MCF 10A (cell line): ENCODE data around the gene ADGRG6. TPM values are rescaled to one million over a fixed set of nuclear protein-coding genes. Genes with fewer than 3 reads are reported as not detected.

Experiments
- BruUV-seq: library from RNA; stranded (reverse); fragments of 400-500 nt; replicated peaks from 2 replicates; lab custom pipeline; 2021; lab: Mats Ljungman, UMichigan
- CTCF ChIA-PET: fragments of 300-600 bp; sonication (Branson Sonifier 250); formaldehyde crosslinking; extraction: SDS; loops from one replicate; lab custom pipeline; 2021; ENCODE audit warnings: antibody characterized with exemption, inconsistent platforms; lab: Yijun Ruan, JAX
- POLR2A ChIA-PET: fragments of 300-600, 350-650 bp; sonication (Branson Sonifier 250); formaldehyde crosslinking; extraction: SDS; loops from one replicate; lab custom pipeline; 2020; ENCODE audit warnings: antibody characterized with exemption, inconsistent platforms; lab: Yijun Ruan, JAX
- DNase-seq: peaks from one replicate; pipeline ENCODE4 v3.0.0-alpha.2; 2018; ENCODE audit not compliant: unreplicated experiment
- H3K27ac Mint-ChIP-seq: one replicate; pipeline ENCODE4 v1.8.0; 2022; ENCODE audit warnings: mild to moderate bottlenecking, low read depth, mixed read lengths; ENCODE audit not compliant: unreplicated experiment
- H3K27me3 Mint-ChIP-seq: one replicate; pipeline ENCODE4 v1.8.0; 2022; ENCODE audit warnings: mixed read lengths; ENCODE audit not compliant: insufficient read depth, unreplicated experiment
- H3K36me3 Mint-ChIP-seq: one replicate; pipeline ENCODE4 v1.8.0; 2022; ENCODE audit warnings: mild to moderate bottlenecking, moderate library complexity, mixed read lengths; ENCODE audit not compliant: insufficient read depth, unreplicated experiment
- H3K4me1 Mint-ChIP-seq: one replicate; pipeline ENCODE4 v1.8.0; 2022; ENCODE audit warnings: mixed read lengths; ENCODE audit not compliant: insufficient read depth, unreplicated experiment
- H3K4me3 Mint-ChIP-seq: one replicate; pipeline ENCODE4 v1.8.0; 2022; ENCODE audit warnings: mild to moderate bottlenecking, moderate library complexity, mixed read lengths; ENCODE audit not compliant: unreplicated experiment
- H3K9me3 Mint-ChIP-seq: one replicate; pipeline ENCODE4 v1.8.0; 2022; ENCODE audit warnings: mixed read lengths; ENCODE audit not compliant: unreplicated experiment
- intact Hi-C: fragments of 100-400 bp; cut with micrococcal nuclease; formaldehyde crosslinking; loops from 2 replicates; pipeline ENCODE4 v1.14.1; 2022
- total RNA-seq: library from RNA; stranded (reverse); gene quantifications from 2 replicates; pipeline ENCODE4 v1.2.3, GENCODE V29; 2022
- TF ChIP-seq, protein P1 (sequence below): fragments of 200-600 bp; IDR thresholded peaks from one replicate; pipeline ENCODE4 v1.8.0; 2022; ENCODE audit warnings: antibody characterized with exemption, mild to moderate bottlenecking; ENCODE audit not compliant: unreplicated experiment

The ADGRG6 gene
- total RNA-seq, 1 experiment from 2014 or later = 44.2 TPM

- no TSS peak for BruUV-seq
- no peaks in the 10 kb centered on the region for H3K9me3 Mint-ChIP-seq
- H3K4me1 Mint-ChIP-seq = peaks cover 19% of the 10 kb centered on the region
- H3K27ac Mint-ChIP-seq = no peak overlapping the region
- intact Hi-C loops = no loop called here
- CTCF ChIA-PET = interaction anchor here (0.7 kb wide), 1 partner anchor 11 kb away, joined by 3 read pairs; no protein-coding TSS in a partner anchor
- H3K27me3 Mint-ChIP-seq = no peaks in the 10 kb centered on the region
- TF ChIP-seq, protein P1, sequence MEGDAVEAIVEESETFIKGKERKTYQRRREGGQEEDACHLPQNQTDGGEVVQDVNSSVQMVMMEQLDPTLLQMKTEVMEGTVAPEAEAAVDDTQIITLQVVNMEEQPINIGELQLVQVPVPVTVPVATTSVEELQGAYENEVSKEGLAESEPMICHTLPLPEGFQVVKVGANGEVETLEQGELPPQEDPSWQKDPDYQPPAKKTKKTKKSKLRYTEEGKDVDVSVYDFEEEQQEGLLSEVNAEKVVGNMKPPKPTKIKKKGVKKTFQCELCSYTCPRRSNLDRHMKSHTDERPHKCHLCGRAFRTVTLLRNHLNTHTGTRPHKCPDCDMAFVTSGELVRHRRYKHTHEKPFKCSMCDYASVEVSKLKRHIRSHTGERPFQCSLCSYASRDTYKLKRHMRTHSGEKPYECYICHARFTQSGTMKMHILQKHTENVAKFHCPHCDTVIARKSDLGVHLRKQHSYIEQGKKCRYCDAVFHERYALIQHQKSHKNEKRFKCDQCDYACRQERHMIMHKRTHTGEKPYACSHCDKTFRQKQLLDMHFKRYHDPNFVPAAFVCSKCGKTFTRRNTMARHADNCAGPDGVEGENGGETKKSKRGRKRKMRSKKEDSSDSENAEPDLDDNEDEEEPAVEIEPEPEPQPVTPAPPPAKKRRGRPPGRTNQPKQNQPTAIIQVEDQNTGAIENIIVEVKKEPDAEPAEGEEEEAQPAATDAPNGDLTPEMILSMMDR = no peak
- POLR2A ChIA-PET = no interaction called here
- H3K4me3 Mint-ChIP-seq = no peak overlapping the region
- H3K36me3 Mint-ChIP-seq = no peaks in the 10 kb centered on the region
- no peak for DNase-seq
These were observed 7.1 kb upstream of the ADGRG6 start for GRCh38 chr6:142294679-142295078.

GRCh38 chr6:142296975-142297604 is 4.7 kb upstream of the ADGRG6 start:
- Mint-ChIP-seq H3K27me3 (no peaks in the 10 kb centered on the region), H3K27ac (peak overlapping the region; percentile 46), H3K4me1 (peaks cover 24% of the 10 kb centered on the region), H3K4me3 (no peak overlapping the region), H3K9me3 (no peaks in the 10 kb centered on the region), H3K36me3 (no peaks in the 10 kb centered on the region)
- TF ChIP-seq, protein P1 = no peak
- POLR2A ChIA-PET = interaction anchor here (0.9 to 1.0 kb wide), 2 partner anchors 59 to 80 kb away, joined by 3 to 4 read pairs; no protein-coding TSS in a partner anchor
- DNase-seq = no peak
- BruUV-seq = no TSS peak
- CTCF ChIA-PET = no interaction called here
- intact Hi-C loops = no loop called here

DNA sequence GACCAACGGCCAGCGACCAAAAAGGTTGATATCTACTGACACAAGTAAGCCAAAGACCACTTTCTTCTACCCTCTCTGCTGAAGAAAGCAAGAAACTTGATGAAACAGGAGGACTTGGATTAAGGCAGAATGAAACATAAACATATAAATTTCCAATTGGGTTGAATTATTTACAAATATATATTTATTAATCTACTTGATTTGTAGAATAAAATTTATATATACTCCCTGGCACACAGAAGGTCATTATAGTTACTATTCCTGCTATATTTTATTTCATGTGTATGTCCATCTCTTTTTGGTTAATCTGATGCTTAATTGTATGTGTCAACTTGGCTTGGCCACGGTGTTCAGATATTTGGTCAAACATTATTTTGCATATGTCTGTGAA is 4.2 kb upstream of the ADGRG6 start:
- CTCF ChIA-PET = no interaction called here
- no TSS peak for BruUV-seq
- POLR2A ChIA-PET = no interaction called here
- Mint-ChIP-seq H3K9me3 (no peaks in the 10 kb centered on the region), H3K27me3 (no peaks in the 10 kb centered on the region), H3K36me3 (no peaks in the 10 kb centered on the region), H3K27ac (peak overlapping the region; percentile 46), H3K4me1 (peaks cover 27% of the 10 kb centered on the region), H3K4me3 (no peak overlapping the region)
- DNase-seq = no peak
- TF ChIP-seq, protein P1 = no peak
- intact Hi-C loops = no loop called here

DNA sequence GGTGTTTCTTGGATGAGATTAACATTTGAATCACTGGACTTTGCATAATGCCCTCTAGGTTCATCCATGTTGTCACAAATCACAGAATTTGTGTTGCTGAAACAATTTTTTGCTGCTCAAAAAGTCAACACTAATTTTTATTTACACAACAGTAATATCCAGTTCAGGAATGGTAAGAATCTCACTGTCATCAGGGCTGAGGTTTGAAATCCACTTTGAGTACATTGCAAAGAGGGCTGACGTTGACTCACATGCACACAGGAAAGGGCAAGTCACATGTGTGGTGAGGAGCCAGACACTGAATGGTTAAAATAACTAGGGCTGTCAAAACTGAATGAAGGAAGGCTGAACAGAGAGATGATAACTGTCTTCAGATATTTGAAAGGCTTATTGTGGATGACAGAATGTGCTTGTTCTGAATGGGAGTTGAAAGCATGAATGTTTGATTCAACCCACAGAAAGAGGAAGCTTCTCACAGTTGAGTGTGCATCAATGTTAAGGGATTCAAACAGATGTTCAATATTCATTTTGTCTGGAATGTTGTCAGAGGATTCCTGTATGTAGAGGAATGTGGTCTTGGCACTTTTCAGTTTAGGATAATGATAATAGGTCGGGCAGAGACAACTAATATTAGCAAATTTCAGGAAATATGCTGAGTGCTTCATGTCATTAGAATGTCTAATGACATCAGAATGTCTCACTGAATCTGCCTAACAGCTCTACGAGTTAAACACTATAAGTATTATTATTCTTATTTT is 3.6 kb upstream of the ADGRG6 start:
- DNase-seq = peak; percentile 30
- no TSS peak for BruUV-seq

More for the DNA sequence above, 3.6 kb upstream of the ADGRG6 start:
- peak overlapping the region; percentile 46 for H3K27ac Mint-ChIP-seq
- CTCF ChIA-PET = no interaction called here
- intact Hi-C loops = no loop called here
- H3K27me3 Mint-ChIP-seq = no peaks in the 10 kb centered on the region
- POLR2A ChIA-PET = interaction anchor here (0.7 to 5.9 kb wide), 3 partner anchors 19 to 151 kb away, joined by 5 to 24 read pairs (median 7); no protein-coding TSS in a partner anchor
- no peak overlapping the region for H3K4me3 Mint-ChIP-seq
- no peaks in the 10 kb centered on the region for H3K36me3 Mint-ChIP-seq
- TF ChIP-seq, protein P1 = no peak
- no peaks in the 10 kb centered on the region for H3K9me3 Mint-ChIP-seq
- H3K4me1 Mint-ChIP-seq = peaks cover 32% of the 10 kb centered on the region
